ENCODE data around the gene TRAPPC8.

The TRAPPC8 gene

GRCh38 chr18:31875301-31875700, 67.6 kb downstream of the TRAPPC8 start:
- DNase-seq (ENCODE audit: low spot score): no peak
- in situ Hi-C loops (cut with MboI; ENCODE audit: low sequenced_read_pairs, unreplicated experiment): no loop called here
- no peak for TF ChIP-seq CTCF (IDR thresholded peaks at IDR 0.05; ENCODE audit: borderline replicate concordance, control extremely low read depth, extremely low read depth, insufficient read depth, missing control alignments)

GRCh38 chr18:31863103-31863502, 79.8 kb downstream of the TRAPPC8 start:
- in situ Hi-C loops (cut with MboI; ENCODE audit: low sequenced_read_pairs, unreplicated experiment): no loop called here
- no peak for TF ChIP-seq CTCF (IDR thresholded peaks at IDR 0.05; ENCODE audit: borderline replicate concordance, control extremely low read depth, extremely low read depth, insufficient read depth, missing control alignments)
- DNase-seq (ENCODE audit: low spot score): no peak

- in situ Hi-C loops (cut with MboI; ENCODE audit: low sequenced_read_pairs, unreplicated experiment): no loop called here
- TF ChIP-seq CTCF (IDR thresholded peaks at IDR 0.05; ENCODE audit: borderline replicate concordance, control extremely low read depth, extremely low read depth, insufficient read depth, missing control alignments): no peak
- DNase-seq (ENCODE audit: low spot score): no peak
Measured at GRCh38 chr18:31860488-31860887, 82.4 kb downstream of the TRAPPC8 start.

GRCh38 chr18:31857526-31858106, 85.3 kb downstream of the TRAPPC8 start:
- no peak for DNase-seq (ENCODE audit: low spot score)
- in situ Hi-C loops (cut with MboI; ENCODE audit: low sequenced_read_pairs, unreplicated experiment): no loop called here
- TF ChIP-seq CTCF (IDR thresholded peaks at IDR 0.05; ENCODE audit: borderline replicate concordance, control extremely low read depth, extremely low read depth, insufficient read depth, missing control alignments): no peak

- DNase-seq (ENCODE audit: low spot score): no peak
- in situ Hi-C loops (cut with MboI; ENCODE audit: low sequenced_read_pairs, unreplicated experiment): no loop called here
- no peak for TF ChIP-seq CTCF (IDR thresholded peaks at IDR 0.05; ENCODE audit: borderline replicate concordance, control extremely low read depth, extremely low read depth, insufficient read depth, missing control alignments)
Measured at GRCh38 chr18:31850844-31851243, 92.1 kb downstream of the TRAPPC8 start.

GRCh38 chr18:31840499-31840898, 102.4 kb downstream of the TRAPPC8 start:
- no peak for DNase-seq (ENCODE audit: low spot score)
- in situ Hi-C loops (cut with MboI; ENCODE audit: low sequenced_read_pairs, unreplicated experiment): no loop called here
- TF ChIP-seq CTCF (IDR thresholded peaks at IDR 0.05; ENCODE audit: borderline replicate concordance, control extremely low read depth, extremely low read depth, insufficient read depth, missing control alignments): no peak
